Uterus (tissue), 4 donors: Measurements from ENCODE around the gene TAMALIN. TPM values are rescaled to one million over a fixed set of nuclear protein-coding genes. Genes with fewer than 3 reads are reported as not detected.

Experiments used
- DNase-seq, 2 donors: peaks; one replicate each; pipeline ENCODE4 v3.0.0-alpha.2; 2019 to 2020
- H3K27ac ChIP-seq, 2 donors: fragments of 200-600 bp; sonication (generic); 1 replicate in 1 of 2; 2 replicates in 1 of 2; pipeline ENCODE4 v1.5.1; 2016 to 2018
- H3K27me3 ChIP-seq, 2 donors: fragments of 200-600 bp; sonication (generic); one replicate each; pipeline ENCODE4 v1.5.1; 2018 to 2019; ENCODE audit warnings: control low read depth in 1 of 2
- H3K36me3 ChIP-seq, 2 donors: fragments of 200-600 bp; sonication (generic); one replicate each; pipeline ENCODE4 v1.5.1; 2019; ENCODE audit warnings: control low read depth in 1 of 2
- H3K4me1 ChIP-seq, 2 donors: fragments of 200-600 bp; sonication (generic); one replicate each; pipeline ENCODE4 v1.5.1; 2018 to 2019; ENCODE audit warnings: control low read depth in 1 of 2
- H3K4me3 ChIP-seq, 2 donors: fragments of 200-600 bp; sonication (generic); 1 replicate in 1 of 2; 2 replicates in 1 of 2; pipeline ENCODE4 v1.5.1; 2018 to 2019; ENCODE audit warnings: mild to moderate bottlenecking in 1 of 2
- H3K9me3 ChIP-seq, 2 donors: fragments of 200-600 bp; sonication (generic); one replicate each; pipeline ENCODE4 v1.5.1; 2019; ENCODE audit warnings: control low read depth in 1 of 2
- POLR2A ChIP-seq, 2 donors: fragments of 450-650 bp; IDR thresholded peaks; one replicate each; pipeline ENCODE4 v1.6.1; 2016; ENCODE audit warnings: antibody characterized with exemption in 2 of 2, mild to moderate bottlenecking in 1 of 2, moderate library complexity in 1 of 2
- intact Hi-C: fragments of 100-400 bp; cut with DNase I; formaldehyde crosslinking; loops from one replicate; pipeline ENCODE4 v1.15.1; 2023; ENCODE audit warnings: low total_unique reads
- total RNA-seq, 4 donors: library from RNA; depleted of rRNA in 3 of 4; stranded (reverse); fragments of >200 nt in 3 of 4; gene quantifications; one replicate each; pipeline versions ENCODE4 v1.1.0 to v1.2.4, GENCODE V29; 2014 to 2023
- TF ChIP-seq, protein P1 (sequence below), 4 experiments: fragments of 200-600 bp in 2 of 4; fragments of 450-650 bp in 2 of 4; sonication (generic) in 2 of 4; IDR thresholded peaks; one replicate each; pipeline ENCODE4 v1.5.1; 2016 to 2019; ENCODE audit warnings: antibody characterized with exemption in 4 of 4, mild to moderate bottlenecking in 2 of 4, moderate library complexity in 1 of 4
- donor health status: DM: yes; HTN: yes; CAD: no.

Gene TAMALIN
- total RNA-seq, 4 donors from 2014 or later, result 6.4 to 153 (median 42.1) TPM

DNA sequence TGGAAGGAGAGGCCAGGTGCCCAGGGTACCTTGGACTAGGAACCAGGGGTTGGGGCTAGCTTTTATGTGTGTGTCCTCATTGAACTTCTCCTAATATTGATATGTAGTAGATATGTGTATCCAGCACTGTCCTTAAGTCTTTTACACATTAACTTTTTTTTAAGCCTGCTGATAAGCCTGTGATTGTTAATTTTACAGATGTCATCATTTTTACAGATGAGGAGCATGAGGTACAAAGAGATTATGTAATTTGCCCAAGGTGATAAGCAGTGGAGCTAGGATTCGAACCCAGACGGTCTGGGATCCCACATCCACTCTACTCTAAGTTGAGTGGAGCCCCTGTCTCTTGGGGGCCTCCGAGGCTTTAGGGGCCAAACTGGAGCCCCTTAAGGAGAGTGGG, 34.3 kb downstream of the TAMALIN start:
- H3K4me3 ChIP-seq, result no peak overlapping the region
- no peaks in the 10 kb centered on the region for H3K9me3 ChIP-seq
- peaks cover 15 to 30% of the 10 kb centered on the region in 2 donors for H3K4me1 ChIP-seq
- peak overlapping the region in 1 of 2 donors; percentile 3 for H3K27ac ChIP-seq
- intact Hi-C loops, result no loop called here
- H3K27me3 ChIP-seq, result no peaks in the 10 kb centered on the region
- no peaks in the 10 kb centered on the region for H3K36me3 ChIP-seq
- TF ChIP-seq, protein P1, sequence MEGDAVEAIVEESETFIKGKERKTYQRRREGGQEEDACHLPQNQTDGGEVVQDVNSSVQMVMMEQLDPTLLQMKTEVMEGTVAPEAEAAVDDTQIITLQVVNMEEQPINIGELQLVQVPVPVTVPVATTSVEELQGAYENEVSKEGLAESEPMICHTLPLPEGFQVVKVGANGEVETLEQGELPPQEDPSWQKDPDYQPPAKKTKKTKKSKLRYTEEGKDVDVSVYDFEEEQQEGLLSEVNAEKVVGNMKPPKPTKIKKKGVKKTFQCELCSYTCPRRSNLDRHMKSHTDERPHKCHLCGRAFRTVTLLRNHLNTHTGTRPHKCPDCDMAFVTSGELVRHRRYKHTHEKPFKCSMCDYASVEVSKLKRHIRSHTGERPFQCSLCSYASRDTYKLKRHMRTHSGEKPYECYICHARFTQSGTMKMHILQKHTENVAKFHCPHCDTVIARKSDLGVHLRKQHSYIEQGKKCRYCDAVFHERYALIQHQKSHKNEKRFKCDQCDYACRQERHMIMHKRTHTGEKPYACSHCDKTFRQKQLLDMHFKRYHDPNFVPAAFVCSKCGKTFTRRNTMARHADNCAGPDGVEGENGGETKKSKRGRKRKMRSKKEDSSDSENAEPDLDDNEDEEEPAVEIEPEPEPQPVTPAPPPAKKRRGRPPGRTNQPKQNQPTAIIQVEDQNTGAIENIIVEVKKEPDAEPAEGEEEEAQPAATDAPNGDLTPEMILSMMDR (IDR thresholded peaks at IDR 0.05), result no peak
- no peak for TF ChIP-seq POLR2A (IDR thresholded peaks at IDR 0.05)
- DNase-seq, result no peak

DNA sequence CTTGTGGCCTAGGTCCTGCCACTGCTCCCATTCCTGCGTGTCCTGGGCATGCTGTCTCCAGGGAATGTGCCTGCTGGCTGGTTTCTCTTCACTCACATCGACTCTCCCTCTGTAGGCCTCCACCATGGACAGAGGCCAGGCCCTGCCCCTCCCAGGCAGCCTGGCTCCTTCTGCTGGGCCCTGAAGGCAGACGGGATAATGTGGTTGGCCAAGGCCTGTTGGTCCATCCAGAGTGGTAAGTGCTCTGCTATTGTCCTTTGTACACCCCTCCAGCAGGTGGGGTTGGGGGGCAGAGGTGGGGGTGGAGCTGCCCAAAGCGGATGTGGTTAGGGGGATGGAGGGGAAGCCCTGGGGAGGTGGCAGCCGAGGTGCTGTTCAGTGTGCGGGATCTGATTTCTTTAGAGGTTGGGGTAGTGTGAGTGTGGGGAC, 35.0 kb downstream of the TAMALIN start:
- H3K4me3 ChIP-seq, result no peak overlapping the region
- peak overlapping the region; percentile 95 to 99 for H3K27ac ChIP-seq
- peaks cover 15 to 26% of the 10 kb centered on the region in 2 donors for H3K4me1 ChIP-seq
- H3K36me3 ChIP-seq, result no peaks in the 10 kb centered on the region
- no peaks in the 10 kb centered on the region for H3K9me3 ChIP-seq
- intact Hi-C loops, result no loop called here
- no peaks in the 10 kb centered on the region for H3K27me3 ChIP-seq
- TF ChIP-seq POLR2A (IDR thresholded peaks at IDR 0.05), result no peak
- TF ChIP-seq, protein P1 (IDR thresholded peaks at IDR 0.05), result no peak
- peak in 1 of 2 donors; percentile 60 for DNase-seq

DNA sequence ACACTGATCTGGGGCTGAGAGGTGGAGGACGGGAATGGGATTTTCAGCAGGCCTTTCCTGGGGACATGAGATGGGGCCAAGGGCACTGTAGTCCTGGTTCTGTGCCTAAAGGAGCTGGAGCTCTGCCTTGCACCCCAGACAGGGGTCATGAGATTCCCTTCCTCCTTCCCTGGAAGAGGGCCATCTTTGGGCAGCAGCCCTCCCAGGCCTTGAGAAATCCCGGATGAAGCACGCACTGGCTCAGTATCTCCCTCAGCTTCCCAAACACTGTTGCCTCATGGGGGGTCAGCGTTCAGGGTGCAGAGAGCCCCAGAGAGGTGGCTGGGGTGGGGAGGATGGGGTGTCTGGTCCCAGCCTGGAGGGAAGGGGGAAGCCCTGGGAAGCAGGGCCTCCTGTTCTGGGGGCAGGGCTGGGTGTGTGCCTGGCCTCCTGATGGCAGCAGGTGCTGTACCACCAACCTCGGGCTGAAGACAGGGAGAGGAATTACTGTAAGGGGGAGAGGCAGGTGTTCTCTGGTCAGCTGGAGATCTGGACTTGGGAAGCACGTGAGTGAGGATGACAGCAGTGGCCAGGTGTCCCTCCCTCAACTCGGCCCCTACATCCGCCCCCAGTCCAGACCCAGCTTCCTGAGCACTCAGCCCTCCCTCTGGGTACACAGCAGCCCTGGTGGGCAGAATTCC, 36.1 kb downstream of the TAMALIN start:
- DNase-seq, result peak in 1 of 2 donors; percentile 36
- Histone ChIP-seq H3K36me3 (no peaks in the 10 kb centered on the region), H3K27me3 (no peaks in the 10 kb centered on the region), H3K4me1 (peaks cover 15 to 26% of the 10 kb centered on the region in 2 donors), H3K9me3 (no peaks in the 10 kb centered on the region), H3K27ac (peak overlapping the region; percentile 95 to 99), H3K4me3 (no peak overlapping the region)
- intact Hi-C loops, result no loop called here
- TF ChIP-seq, protein P1 (IDR thresholded peaks at IDR 0.05), result no peak
- no peak for TF ChIP-seq POLR2A (IDR thresholded peaks at IDR 0.05)

DNA sequence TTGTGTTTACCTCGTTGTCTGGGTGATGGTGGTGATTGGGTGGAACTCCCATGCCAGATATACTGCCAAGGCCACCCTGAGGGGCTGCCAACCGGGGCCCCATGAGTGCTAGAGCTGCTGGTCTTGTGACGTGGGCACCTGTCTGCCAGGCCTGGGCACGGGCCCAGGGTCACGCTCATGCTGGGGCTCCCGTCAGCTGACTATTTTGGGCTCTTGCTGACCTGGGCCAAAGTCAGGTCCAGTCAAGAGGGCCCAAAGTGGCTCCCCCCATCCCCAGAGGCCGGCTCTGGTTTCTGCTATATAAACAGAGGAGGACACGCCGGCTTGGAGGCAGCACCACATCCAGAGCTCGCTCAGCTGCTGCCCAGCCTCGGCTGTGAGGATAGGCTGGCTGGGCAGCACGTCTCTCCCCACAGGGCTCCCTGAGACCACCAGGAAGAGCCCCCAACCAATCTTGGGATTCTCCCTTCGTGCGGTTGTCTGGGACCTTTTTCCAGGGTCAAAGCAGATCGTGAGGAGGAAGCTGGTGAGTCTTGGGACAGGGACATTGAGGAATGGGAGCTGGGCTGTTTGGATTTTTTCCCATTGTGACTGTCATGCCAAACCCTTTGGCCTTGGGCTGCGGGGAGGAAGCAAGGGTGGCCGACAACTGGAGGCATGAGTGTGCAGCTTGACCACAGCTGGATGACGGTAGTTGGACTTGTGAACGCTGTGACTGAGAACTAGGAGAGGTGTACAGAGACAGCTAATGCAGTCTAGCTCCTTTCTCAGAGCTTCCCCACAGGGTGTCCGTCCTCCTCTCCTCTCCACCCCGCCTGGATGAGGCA, 36.9 kb downstream of the TAMALIN start:
- H3K27ac ChIP-seq, result peak overlapping the region; percentile 95 to 99
- no peaks in the 10 kb centered on the region for H3K36me3 ChIP-seq
- peaks cover 15 to 22% of the 10 kb centered on the region in 2 donors for H3K4me1 ChIP-seq
- peak in 1 of 2 donors; percentile 63 for DNase-seq
- H3K9me3 ChIP-seq, result no peaks in the 10 kb centered on the region
- H3K4me3 ChIP-seq, result peak overlapping the region in 1 of 2 donors; percentile 9
- intact Hi-C loops, result no loop called here
- TF ChIP-seq, protein P1 (IDR thresholded peaks at IDR 0.05), result no peak
- TF ChIP-seq POLR2A (IDR thresholded peaks at IDR 0.05), result no peak
- no peaks in the 10 kb centered on the region for H3K27me3 ChIP-seq
